Measurements from ENCODE around the gene ZRANB1.

The ZRANB1 gene

DNA sequence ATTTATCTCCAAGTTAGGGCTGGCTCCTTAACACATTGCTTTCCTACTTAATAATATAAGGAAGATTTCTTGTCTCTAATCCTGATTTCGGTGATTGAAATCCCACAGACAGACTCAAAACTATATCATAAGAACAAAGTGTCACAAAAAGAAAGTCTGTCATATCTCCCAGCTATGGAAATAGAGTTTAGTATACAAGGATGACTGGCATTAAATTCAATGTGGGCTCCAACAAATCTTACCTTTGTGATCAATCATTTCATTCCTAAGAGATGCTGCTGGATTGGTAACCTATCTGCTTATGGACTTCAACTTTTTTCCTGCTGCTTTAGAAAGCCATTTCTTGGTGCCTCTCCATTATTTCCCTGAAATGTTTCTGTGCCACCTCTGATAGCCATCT, 39.5 kb upstream of the ZRANB1 start:
- peaks cover 25% of the 10 kb centered on the region for H3K4me1 Mint-ChIP-seq
- TF ChIP-seq, protein P1, sequence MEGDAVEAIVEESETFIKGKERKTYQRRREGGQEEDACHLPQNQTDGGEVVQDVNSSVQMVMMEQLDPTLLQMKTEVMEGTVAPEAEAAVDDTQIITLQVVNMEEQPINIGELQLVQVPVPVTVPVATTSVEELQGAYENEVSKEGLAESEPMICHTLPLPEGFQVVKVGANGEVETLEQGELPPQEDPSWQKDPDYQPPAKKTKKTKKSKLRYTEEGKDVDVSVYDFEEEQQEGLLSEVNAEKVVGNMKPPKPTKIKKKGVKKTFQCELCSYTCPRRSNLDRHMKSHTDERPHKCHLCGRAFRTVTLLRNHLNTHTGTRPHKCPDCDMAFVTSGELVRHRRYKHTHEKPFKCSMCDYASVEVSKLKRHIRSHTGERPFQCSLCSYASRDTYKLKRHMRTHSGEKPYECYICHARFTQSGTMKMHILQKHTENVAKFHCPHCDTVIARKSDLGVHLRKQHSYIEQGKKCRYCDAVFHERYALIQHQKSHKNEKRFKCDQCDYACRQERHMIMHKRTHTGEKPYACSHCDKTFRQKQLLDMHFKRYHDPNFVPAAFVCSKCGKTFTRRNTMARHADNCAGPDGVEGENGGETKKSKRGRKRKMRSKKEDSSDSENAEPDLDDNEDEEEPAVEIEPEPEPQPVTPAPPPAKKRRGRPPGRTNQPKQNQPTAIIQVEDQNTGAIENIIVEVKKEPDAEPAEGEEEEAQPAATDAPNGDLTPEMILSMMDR (IDR thresholded peaks at IDR 0.05) = no peak
- H3K9me3 Mint-ChIP-seq = no peaks in the 10 kb centered on the region
- H3K4me3 Mint-ChIP-seq = no peak overlapping the region
- peaks cover 5% of the 10 kb centered on the region for H3K27me3 Mint-ChIP-seq (ENCODE audit: low read depth, poor library complexity)
- no peak for DNase-seq
- no peak overlapping the region for H3K27ac Mint-ChIP-seq
- H3K36me3 Mint-ChIP-seq (ENCODE audit: low read depth) = no peaks in the 10 kb centered on the region

DNA sequence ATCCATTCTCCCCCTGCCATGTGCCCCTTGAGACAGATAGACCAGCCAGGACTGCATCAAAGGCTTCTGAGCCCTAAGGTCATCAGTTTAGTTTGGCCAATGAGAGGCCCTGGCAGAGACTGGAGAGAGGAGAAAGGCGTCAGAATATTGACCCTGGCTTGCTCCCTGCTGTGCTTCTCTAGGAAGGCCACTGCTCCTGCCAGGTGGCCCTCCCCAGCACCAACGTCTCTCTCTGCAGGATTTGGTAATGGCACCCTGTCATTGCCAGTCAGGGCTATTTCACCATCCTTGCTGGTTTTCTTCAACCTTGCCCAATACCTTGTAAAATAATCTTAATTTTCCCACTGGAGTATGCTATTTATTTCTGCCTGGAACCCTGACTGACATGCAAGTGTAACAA, 38.8 kb upstream of the ZRANB1 start:
- Mint-ChIP-seq H3K4me1 (peaks cover 25% of the 10 kb centered on the region), H3K36me3 (ENCODE audit: low read depth) (no peaks in the 10 kb centered on the region), H3K27ac (peak overlapping the region; percentile 5), H3K4me3 (no peak overlapping the region), H3K27me3 (ENCODE audit: low read depth, poor library complexity) (peaks cover 5% of the 10 kb centered on the region), H3K9me3 (no peaks in the 10 kb centered on the region)
- TF ChIP-seq, protein P1 (IDR thresholded peaks at IDR 0.05) = no peak
- DNase-seq = no peak

DNA sequence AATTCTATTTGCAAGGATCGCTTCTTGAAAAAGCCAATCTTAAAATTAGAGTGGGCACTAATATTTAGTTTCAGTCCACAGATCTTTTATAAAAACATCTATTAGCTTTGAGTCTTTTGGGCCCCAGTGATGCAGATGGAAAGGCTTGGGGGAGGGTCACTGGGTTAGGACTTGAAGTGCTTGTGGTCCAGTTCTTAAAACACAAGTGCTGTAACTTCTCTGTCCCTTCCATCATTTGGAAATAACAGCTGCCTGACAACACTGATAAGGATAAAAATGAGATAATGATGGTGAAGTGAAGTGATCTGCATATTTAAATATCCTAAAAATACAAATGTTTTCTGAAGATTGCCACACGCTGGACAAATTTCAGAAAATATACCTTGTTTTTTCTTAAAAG, 37.1 kb upstream of the ZRANB1 start:
- Mint-ChIP-seq H3K36me3 (ENCODE audit: low read depth) (no peaks in the 10 kb centered on the region), H3K9me3 (no peaks in the 10 kb centered on the region), H3K27me3 (ENCODE audit: low read depth, poor library complexity) (peaks cover 5% of the 10 kb centered on the region), H3K27ac (no peak overlapping the region), H3K4me1 (peaks cover 18% of the 10 kb centered on the region), H3K4me3 (no peak overlapping the region)
- no peak for DNase-seq
- TF ChIP-seq, protein P1 (IDR thresholded peaks at IDR 0.05) = no peak

DNA sequence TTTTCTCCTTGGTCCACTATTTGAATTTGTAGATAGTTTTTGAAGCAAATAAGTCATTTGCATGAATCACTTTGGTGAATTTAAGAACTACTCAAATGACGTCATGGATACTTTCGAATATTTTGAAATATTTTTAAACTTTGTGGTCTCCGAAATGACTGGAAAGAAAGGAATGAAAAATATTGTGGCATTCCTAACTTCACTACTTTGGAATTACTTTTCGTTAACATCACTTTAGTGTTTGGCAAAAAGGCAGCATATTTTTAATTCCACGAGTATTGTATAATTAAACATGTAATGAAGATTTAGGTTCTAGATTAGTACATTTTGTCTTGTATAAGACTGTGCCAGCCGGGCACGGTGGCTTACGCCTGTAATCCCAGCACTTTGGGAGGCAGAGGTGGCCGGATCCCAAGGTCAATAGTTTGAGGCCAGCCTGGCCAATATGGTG, 35.3 kb upstream of the ZRANB1 start:
- peaks cover 5% of the 10 kb centered on the region for H3K27me3 Mint-ChIP-seq (ENCODE audit: low read depth, poor library complexity)
- no peak for DNase-seq
- no peaks in the 10 kb centered on the region for H3K36me3 Mint-ChIP-seq (ENCODE audit: low read depth)
- no peak overlapping the region for H3K4me3 Mint-ChIP-seq
- peaks cover 24% of the 10 kb centered on the region for H3K4me1 Mint-ChIP-seq
- TF ChIP-seq, protein P1 (IDR thresholded peaks at IDR 0.05) = no peak
- H3K9me3 Mint-ChIP-seq = no peaks in the 10 kb centered on the region
- H3K27ac Mint-ChIP-seq = no peak overlapping the region

DNA sequence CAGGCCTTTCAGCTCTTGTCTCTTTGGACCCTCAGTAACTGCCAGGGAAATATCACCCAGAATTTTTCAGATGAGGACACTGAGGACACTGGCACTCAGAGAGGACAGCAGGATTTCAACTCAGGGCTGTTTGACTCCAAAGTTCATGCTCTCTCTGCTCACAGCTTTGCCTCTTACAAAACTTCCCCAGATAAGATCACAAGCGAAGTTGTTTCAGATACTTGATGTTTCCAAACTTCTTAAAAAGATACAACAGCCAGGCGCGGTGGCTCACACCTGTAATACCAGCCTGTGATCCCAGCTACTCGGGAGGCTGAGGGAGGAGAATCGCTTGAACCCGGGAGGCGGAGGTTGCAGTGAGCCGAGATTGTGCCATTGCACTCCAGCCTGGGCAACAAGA, 32.4 kb upstream of the ZRANB1 start:
- Mint-ChIP-seq H3K9me3 (no peaks in the 10 kb centered on the region), H3K4me1 (peaks cover 11% of the 10 kb centered on the region), H3K27me3 (ENCODE audit: low read depth, poor library complexity) (peaks cover 8% of the 10 kb centered on the region), H3K36me3 (ENCODE audit: low read depth) (no peaks in the 10 kb centered on the region), H3K4me3 (no peak overlapping the region), H3K27ac (no peak overlapping the region)
- no peak for DNase-seq
- TF ChIP-seq, protein P1 (IDR thresholded peaks at IDR 0.05) = no peak

Measured in nephron progenitor cell (in vitro differentiated cells).